HG02610 (cell line): ENCODE data around the gene CD34.
"Not testable (repeated sequence)": the region's sequence is repeated elsewhere in the genome, so short reads cannot be mapped to it uniquely, and the experiment has no call there.

ENCODE experiments used
- ATAC-seq: cut with Tn5 transposase; IDR thresholded peaks from one replicate; pipeline ENCODE4 v1.9.1; 2021; ENCODE audit warnings: mild to moderate bottlenecking, moderate library complexity; ENCODE audit not compliant: unreplicated experiment

Gene CD34

DNA sequence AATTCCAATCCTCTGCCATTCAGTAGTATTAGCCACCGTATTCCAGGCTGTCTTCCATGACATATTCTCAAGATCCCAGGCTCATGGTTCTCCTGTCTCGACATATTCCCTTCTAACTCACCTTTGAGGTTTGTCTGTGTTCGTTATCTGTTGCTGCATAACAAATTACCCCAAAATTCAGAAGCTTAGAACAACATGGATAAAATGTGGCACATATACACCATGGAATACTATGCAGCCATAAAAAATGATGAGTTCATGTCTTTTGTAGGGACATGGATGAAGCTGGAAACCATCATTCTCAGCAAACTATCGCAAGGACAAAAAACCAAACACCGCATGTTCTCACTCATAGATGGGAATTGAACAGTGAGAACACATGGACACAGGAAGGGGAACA lies 33.0 kb downstream of the CD34 start:
- ATAC-seq: not testable (repeated sequence)

DNA sequence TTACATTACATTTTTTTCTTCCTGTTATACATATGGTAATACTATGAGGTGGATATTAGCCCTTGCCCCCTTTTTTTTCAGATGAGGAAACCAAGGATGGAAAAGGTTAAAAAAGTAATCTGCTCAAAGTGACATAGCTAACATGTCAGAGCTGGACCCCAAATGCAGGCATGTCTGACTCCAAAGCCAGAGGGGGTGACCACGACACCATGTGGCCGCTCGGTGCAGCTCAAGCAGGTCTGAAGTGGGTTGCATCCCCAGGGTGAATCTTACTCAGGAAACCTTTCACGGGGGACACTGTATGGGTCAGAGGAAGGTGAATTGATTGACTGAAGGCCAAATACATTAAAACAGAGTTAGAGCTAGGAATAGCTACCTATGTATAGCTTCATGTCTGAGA lies 34.8 kb downstream of the CD34 start:
- no peak for ATAC-seq

DNA sequence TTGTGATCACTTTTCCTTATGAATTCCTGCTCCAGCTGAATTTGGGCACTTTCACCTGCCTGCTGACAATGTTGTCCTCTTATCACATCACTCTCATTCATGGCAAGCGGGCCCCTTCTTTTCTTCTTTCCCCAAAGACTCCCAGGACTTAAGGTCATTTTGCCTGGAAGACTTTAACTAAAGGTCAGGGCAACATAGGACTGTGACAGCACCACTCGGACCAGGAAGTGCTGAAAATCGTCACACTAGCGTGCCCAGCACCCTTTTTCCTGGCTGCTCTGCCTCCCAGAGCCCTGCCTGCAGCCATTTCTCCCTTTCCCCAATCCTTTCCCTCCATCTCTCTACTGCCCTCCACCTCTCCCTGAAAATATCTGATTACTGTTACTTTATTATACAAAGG lies 35.4 kb downstream of the CD34 start:
- no peak for ATAC-seq

DNA sequence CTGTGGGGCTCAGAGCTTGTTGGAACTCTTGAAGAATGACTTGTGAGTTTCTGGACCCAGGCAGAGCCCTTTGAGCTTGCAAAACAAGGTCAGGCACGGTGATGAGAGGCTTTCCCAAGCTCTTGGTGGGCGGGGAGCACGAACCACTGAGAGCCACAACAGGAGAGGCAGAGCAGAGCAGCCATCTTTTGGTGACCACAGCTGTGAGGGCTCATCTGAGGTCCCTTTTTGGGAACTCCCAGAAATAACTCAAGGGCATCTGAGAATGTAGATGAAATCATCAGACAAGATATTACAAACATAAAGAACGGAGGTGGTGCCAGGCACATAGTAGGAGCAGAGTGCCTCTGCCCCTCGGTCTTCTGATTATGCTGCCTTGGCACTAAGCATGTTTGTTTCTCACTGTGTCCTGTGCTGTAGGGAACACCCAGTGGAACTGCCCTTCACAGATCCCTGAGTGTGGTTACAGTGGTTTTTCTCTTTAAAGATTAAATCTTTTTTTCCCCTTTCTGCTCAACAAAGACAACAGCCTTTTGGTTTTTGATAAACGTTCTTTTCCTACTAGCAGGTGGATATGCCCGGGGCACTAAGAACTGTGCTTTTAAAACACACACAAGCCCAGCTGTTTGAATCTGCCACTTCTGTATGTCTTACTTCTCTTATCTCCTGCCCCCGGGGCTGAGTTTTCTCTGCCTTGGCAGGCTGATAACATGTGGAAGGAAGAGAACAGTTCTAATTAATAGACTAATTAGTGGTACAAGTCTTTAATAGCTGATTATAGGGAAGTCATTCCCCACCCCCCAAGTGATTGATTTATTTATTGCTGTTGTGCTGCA lies 37.7 kb downstream of the CD34 start:
- ATAC-seq: peak; percentile 46

DNA sequence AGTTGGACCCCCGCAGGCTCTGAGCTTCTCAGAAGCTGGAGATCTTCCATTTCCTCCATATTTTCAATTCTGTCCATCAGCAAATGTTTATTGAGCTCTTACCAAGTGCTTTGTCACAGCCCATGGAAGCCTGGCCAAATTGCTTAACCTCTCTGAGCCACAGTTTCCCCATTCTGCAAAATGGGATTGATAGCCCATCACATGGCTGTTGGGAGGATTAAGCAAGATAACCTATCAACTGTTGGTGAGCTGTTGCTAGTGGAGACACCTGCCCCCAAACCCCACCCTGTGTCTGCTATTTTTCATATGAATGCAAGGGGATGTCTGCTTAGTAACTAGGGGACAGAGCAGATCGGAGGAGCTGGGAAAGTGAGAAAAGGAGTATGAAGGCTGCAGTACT lies 38.3 kb downstream of the CD34 start:
- no peak for ATAC-seq

DNA sequence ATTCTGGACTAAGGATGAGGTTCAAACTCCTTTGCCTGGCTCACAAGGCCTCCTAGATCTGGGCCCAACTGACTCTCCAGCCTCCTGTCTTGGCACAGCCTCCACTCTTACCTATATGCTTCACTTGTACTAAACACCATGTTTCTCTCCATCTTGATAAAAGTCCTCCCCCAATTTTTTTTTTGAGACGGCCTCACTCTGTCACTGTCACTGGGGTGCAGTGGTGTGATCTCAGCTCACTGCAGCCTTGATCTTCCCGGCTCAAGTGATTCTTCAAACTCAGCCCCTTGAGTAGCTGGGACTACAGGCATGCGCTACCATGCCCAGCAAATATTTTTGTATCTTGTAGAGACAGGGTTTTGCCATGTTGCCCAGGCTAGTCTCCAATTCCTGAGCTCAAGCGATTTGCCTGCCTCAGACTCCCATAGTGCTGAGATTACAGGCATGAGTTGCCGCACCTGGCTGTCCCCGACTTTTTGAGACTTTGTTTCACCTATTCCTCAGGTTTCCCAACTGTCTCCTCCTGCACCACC lies 39.7 kb downstream of the CD34 start:
- ATAC-seq: no peak

DNA sequence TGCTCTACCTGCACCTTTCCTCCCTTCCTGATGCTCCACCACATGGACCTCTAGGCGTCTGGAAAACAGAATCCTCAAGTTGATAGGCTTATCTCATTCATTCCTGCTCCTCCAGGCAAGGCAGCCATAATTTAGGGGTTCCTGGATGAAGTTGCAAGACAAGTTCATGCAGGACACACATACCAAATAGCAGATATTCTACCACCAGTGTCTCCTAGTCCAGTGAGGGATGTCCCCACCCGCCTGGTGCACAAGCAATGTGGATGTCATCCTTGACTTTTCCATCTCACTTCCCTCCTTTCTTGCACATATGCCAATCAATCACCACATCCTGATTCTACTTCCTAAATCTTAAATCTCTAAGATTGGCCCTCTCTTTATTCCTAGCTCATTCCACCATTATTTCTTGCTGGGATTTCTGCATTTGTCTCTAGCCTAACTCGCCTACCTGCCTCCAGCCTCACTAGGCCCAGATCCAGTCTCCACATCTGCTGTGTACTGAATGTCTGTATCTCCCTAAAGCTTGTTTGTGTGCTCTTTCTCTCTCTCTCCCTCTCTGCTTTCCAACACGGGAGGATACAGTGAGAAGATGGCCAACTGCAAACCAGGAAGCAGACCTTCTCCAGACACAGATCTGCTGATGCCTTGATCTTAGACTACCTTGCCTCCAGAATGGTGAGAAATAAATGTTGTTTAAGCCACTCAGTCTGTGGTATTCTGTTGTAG lies 40.5 kb downstream of the CD34 start:
- ATAC-seq: no peak

DNA sequence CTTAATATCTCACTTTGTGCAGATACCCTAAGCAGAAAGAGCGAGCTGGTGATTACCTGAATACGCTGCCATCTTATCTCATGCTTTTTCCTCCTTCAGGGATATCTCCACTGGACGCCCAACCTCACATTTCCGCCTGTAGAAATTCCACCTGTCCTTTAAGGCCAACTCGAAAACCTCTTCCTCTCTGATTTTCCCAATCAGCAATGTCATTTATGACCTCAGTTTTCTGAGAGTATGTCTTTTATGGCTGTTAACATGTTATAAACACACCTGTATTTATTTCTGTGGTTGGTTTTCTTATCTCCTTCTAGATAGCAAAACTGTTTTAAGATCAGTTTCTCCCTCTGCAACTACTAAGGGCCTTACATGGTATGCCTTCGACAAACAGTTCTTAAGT lies 41.1 kb downstream of the CD34 start:
- no peak for ATAC-seq

DNA sequence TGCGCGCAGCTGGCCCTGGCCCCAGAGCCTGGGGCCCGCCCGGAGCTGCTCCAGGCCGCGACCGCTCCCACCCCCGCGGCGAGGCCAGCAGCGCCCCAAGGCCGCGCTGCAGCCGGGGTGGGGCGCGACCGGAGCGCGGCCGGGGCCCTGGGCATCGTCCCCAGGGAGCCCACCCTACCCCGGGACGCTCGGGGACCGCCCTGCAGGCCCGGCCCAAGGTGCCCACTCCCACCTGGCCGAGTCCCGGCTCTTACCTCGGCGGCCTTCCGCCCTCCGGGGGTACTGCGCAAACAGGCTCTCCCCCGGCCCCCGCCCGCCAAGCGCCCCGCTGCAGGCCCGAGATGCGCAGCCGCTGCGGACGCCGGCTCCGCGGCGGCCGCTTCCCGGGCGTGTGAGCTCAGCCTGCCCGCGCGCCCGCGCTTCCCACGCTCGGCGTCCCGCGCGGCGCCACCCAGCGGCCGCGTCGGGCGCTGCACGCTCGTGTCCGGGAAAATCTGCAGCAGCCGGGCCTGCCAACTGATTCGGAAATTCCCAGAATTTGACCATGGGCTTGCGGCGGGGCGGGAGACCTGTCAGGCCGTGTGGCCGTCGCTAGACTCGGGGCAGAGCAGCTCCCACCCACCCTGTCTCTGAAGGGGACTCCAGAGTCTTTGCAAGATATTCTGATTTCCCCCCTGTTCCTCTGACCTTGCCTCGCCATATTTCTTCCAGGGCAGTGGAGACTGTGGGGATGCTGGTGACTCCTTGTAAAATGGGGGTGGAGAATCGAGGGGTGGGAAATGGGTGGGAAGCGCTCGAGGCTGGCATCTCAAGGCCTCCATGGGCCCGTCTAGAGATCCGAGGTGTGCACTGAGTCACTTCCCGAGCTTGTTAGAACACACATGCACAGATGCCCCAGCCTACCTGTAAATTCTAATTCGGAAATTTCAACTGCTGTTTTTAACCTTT lies 41.9 kb downstream of the CD34 start:
- peak; percentile 51 for ATAC-seq

DNA sequence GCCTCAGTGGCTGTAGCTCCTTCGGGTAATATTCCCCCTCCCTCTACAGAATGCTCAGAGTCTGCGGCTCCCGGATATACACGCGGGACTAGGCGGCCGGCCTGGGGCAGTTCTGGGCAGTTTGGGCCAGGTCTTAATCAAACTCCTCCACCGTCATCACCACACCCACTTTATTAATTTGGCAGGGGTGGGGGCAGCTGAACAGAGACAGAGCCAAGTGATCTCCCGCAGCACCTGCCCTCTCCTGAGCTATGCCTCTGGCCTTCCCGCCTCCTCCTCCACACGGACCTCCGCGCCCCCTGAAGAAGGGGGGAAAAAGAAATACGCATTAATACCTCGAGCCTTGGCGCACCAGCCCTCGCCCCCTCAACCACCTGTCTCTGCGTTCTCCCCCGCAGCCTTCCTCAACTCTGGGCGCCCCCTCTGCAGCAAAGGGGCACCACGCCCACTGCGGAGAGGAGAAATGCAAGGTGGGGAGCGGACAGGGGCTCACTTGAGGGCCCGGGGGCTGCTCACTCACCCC lies 42.6 kb downstream of the CD34 start:
- ATAC-seq: no peak

DNA sequence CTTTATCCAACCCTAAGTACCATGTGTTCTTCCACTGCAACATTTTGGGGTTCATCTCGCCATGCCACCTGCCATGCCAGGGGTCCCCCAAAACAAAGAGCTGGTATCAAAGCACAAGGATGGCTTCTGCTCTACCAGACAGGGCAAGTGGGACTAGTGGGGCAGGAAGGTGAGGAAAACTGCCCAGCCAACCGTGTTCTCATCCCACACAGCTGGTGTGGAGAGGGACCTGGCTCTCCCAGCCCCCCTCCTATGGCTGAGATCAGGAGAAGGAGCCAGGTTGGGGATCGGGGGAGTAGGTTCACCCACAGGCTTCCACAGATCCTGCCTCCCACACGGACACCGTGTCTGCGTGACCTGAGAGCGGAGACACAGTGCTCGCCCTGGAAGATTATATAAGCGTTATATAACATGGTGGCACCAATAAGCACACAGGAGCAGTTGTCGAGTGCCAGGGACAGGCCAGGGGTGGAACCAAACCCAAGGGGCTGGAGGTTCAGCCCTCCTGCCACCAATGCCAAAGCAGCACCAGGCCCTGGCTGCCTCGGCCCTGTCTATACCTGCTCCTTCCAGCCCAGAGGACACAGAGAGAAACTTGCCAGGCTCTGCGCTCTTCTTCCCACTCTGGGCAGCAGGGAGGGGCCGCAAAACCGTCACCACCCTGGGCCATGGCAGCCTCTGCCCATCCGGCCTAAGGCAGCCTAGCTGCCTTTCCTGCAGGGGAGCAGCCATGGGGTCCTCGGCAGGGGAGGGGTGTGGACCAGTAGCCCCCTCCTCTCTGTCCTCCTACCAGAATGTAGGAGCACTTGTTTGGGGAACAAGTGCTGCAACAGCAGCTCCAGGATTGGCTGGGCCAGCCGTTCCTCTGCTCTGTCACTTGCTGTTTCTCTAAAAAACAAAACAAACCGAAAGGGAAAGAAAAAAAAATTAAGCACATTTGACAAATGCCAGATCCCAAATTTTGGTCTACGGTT lies 43.5 kb downstream of the CD34 start:
- no peak for ATAC-seq

DNA sequence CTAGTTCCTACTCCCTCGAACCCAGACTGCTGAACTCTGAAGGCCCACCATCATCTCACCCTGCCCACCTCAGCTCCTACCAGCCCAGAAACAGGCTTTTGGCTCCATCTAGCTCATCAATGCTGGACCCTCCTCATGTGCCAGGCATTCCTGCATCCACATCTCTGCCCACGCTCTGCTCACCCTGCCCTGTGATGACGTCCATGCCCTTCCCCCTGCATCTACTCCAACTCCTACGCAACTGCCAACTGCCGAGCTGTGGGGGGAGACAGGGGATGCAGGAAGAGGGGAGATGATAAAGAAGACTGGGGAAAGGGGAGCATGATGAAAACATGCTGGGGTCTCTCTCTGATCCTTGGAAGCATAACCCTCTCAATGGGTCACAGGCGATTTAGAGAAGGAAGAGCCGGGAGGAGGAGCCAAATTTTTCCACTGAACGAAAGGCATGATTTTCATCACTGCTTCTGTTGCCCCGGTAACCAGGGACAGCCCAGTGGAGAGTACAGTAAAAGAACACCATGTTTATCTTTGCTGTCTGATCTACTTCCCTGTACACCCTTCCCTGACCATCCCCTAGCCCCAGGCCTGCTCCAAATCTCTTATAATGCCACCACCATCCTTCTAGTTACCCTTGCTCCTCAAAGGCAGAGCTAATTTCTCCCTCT lies 44.3 kb downstream of the CD34 start:
- ATAC-seq: no peak

DNA sequence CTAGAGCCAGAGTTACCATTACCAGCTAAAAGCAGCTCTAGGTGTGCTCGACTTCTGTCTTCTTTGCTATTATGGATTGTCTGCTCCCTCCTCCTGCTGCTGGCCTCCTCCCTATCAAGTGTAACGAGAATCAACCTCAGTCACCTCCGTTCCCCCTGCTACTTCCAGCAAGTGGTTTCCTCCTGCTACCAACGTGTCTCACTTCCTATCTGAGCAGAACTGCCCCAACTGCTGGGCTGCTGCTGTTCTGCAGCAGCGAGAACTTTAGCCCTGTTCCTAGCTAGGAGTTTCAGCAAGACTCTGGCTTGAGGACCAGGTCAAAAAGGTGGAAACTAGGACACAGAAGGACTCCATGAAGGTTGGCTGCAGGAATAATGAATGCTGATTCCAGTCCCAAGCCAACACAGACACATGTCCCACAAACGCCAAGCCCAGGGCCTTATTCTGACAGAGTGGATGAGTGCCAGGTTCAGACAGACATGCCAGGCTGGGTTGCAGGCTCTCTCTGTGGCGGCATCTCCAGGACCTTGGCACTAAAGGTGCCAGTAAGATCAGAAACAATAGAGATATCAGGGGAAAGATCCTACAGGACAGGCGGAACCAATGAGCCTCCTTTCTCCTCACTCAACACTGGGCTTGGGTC lies 46.9 kb downstream of the CD34 start:
- peak; percentile 46 for ATAC-seq

DNA sequence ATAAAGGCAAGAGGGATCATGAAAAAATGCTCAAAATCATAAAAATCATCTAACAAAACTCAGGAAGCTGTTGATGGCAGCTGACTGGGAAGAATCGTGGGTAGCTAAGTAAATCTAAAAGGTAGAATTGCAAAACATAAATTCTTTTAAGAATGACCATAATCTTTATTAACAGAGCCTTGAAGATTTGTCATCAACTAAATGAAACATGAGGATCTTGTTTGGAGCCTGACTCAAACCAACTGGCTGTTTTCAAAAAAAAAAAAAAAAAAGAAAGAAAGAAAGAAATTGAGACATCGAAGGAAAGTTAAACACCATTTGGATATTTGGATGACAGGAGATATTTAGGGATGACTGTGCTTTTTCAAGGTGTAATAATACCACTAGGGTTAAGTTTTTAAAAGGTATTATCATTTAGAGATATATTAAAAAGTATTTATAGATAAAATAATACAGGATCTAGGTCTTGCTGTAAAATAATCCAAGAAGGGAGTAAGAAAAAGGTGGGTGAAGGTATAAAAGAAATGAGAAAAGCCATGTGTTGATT lies 48.6 kb downstream of the CD34 start:
- no peak for ATAC-seq

DNA sequence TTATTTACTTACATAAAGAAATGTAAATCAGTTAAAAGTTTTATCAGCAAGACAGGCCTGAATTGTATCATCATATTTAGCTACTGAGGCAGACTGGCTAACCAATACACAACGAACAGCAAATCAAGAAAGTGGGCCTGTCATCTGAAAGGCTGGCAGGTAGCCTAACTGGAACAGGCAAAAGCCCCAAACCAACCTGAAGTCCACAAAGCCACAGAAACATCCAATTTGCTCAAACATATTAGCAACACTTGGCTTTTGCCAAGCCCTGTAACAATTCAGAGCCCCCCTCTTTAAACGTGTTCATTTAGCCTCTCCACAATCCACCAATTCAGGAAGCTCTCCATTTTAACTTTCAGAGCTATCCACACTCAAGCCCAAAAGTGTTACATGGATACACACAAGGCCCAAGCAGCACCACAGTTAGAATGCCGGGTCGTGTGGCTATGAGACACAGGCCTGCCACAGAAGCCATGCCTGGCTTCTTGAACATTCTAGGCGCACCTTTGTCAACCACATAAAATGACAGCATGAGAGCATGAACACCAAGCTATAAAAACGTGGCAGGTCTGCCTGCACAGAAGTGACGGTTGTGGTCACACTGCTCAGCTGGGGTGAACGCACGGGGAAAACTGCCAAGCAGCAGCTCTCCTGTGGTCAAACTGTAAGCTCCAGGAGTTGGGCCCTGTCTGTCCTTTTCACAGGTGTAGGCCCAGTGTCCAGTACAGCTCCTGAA lies 49.3 kb downstream of the CD34 start:
- ATAC-seq: no peak

DNA sequence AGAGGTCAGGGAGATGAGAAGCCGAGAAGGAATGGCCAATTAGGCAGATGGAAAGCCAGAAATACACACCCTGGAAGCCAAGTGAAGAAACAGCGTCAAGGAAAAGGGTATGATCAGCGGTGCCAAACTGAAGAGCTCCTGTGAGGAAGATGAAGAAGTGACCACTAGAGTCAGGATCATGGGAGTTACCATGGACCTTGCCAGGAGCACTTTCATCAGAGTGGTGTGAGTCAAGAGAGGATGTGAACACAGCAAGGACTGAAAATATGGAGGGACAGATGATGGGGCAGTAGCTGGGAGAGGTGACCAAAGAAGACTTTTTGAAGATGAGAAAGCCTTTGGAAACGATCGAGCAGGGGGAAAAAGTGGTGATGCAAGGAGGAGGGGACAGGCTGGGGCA lies 50.4 kb downstream of the CD34 start:
- ATAC-seq: no peak

DNA sequence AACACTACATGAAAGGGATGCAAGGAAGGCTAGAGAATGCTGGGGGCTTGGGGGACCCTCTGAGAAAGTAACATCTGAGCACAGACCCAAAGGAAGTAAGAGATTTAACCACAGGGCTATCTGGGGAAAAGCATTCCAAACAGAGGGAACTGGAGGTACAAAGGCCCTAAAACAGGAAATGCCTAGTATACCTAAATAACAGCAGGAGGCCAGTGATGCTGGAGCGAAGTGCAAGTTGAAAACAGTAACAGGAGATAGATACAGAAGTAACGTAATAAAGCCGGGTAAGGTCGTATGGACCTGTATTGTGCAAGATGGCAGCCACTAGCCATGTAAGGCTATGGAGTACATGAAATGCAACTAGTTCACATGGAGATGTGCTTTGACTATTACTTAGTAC lies 52.1 kb downstream of the CD34 start:
- no peak for ATAC-seq

DNA sequence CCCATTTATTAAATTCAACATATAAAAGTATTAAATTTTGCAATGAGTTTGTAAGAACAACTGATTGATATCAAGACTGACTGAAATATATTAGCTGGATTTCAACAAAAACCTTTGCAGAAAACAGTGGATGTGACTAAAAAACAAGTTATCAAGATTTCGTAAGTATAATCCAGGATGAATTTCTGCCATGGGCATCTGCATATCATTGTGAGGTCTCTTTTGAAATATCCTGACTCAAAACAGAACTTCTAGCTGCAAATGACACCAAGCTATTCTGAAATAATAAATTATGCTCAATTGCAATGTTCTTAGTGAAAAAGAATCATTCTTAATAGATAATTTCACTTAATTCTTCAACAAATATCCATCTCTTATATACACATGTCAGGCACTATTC lies 52.6 kb downstream of the CD34 start:
- no peak for ATAC-seq
